ENCODE results near the gene FCHSD2.
"Not testable (repeated sequence)": the region's sequence is repeated elsewhere in the genome, so short reads cannot be mapped to it uniquely, and the experiment has no call there.

FCHSD2 gene

DNA sequence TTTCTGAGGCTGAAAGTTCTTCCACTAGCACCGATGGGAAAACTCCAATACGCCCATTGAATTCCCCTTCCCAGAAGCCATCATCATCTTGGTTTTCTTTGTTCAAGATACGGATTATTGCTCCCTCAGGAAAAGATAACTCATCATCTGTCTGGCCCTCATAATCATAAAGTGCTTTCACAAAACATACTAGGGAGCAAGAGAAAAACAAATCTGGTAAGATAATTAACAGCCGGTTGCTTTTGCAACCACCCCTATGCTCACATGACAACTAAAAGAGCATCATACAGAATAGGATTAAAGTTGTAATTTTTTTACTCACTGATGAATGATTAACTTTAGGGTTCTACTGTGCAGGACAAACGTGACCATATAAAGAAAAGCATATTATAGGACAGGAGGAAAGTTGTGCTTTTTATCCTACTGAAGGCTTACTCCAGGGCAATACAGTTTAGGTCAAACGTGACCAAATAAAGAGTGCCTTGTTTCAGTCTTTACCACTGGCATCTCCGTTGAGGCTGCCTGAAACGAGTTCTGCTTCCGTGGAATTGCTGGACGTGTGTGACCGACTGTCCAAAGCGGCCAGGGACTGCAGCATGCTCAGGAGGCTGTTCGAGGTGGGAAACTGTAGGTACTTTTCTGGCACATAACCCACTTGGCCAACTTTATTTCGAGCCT is 299.3 kb downstream of the FCHSD2 start:
- no peak for DNase-seq

DNA sequence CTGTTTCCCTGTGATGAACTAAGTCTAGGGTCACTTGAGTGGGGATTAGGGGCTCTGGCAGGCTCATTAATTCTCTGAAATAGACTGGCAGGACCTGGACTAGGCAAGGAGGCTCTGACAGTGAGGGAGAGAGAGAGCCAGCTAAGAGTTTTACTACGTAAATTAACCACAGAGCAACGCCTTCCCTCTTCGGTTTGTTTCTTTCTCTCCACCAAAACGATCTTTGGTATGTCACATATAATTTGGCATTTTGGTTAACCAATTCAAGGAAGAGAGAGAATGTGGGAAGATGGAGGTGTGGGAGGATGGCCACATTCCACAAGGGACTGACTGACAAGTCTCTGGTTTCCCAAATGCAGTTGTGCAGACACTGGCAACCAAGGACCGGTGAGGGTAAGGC is 300.0 kb downstream of the FCHSD2 start:
- no peak for DNase-seq

DNA sequence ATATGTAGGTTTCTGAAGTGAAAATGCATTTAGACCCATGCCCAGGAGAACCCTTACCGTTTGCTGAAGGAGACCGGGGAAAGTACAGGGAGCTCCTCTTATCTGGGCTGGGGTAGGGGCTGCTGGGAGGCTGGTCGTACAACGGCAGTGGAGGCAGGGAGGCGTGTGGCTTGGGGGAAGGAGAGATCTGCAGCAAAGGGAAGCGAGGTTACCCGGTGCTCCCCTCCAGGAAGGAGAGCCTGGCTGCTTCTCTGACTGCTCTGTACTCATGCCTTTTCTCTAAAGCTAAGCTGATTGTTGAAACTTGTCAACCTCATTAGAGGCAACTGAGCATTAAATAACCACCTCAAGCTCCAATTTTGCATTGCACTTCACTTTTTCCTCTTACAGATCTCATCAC is 300.7 kb downstream of the FCHSD2 start:
- no peak for DNase-seq

DNA sequence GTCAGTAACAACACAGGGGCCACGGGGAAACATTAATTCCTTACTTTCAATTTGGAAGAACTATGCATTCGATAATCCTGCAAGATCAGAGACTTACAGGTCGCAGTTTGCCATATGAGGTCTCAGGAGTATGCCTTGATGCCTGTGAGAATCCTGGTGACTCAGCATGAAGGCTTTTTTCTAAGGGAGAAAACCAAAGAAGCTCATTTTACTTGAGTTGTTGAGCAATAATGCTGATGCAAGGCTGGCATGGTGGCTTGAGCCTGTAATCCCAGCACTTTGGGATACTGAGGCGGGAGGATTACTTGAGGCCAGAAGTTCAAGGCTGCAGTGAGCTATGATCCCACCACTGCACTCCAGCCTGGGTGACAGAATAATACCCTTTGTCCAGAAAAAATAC is 301.3 kb downstream of the FCHSD2 start:
- no peak for DNase-seq

DNA sequence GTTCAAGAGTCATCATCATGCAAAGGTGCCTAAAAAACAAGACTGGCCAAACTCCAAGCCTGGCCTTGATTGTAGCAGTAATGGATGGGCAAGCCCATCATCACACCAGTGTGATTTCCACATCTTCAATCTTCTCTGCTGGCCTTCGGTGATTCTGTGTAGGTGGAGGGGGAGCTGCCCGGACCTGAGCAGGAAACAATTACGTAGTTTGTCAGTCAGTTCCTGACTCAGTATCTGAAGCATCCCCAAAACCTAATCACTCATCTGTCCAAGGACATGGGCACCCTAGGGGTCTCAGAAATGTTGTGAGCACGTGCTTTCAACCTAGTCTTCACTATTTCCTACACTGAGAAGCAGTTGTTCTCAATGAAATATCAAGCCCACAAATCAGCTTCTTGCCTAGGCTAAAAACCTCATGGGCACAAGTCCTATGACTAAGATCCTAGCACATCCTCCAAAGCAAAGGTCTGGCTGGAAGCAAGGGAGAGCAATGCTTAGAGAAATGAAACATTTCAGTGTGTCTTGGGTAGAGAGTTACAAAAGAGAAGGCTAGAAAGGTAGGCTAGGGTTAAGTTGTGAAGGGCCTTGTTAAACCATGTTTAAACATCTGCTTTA is 303.3 kb downstream of the FCHSD2 start:
- no peak for DNase-seq

DNA sequence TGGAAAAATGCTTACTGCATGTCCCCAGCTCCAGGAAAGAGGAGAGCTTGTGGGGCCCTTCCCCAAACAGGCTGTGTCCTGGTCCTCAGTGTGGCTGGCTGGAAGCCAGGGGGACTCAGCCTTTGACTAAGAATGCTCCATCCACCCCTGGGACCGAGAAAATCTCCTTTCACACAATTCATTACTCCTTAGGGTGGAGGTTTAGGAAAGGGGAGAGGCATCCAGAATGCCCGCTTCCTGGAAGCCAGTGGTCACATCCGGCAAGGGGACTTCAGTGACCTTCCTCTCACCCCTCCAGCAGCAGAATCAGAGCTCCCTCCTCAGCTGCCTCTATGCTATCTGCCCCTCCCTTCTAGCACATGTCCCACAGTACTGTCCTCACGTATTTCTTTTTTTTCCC is 306.0 kb downstream of the FCHSD2 start:
- no peak for DNase-seq

DNA sequence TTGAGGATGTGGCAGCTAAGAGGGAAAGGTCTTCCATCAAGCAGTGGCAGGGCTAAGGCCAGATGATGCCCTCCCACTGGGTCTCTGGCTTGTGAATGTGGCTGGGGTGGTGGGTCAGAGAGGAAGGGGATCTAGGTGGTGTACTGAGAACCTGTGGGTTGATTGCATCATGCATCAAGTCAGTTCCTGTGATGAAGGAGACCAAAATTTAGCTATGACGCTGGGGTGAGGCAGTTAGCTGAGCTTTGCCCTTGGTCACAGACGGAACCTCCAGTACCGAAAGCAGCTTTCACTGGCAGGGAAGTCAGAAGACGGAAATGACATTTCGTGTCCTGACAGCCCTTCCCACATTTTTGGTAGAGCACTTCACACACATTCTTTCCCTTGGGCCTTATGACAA is 307.2 kb downstream of the FCHSD2 start:
- DNase-seq = no peak

DNA sequence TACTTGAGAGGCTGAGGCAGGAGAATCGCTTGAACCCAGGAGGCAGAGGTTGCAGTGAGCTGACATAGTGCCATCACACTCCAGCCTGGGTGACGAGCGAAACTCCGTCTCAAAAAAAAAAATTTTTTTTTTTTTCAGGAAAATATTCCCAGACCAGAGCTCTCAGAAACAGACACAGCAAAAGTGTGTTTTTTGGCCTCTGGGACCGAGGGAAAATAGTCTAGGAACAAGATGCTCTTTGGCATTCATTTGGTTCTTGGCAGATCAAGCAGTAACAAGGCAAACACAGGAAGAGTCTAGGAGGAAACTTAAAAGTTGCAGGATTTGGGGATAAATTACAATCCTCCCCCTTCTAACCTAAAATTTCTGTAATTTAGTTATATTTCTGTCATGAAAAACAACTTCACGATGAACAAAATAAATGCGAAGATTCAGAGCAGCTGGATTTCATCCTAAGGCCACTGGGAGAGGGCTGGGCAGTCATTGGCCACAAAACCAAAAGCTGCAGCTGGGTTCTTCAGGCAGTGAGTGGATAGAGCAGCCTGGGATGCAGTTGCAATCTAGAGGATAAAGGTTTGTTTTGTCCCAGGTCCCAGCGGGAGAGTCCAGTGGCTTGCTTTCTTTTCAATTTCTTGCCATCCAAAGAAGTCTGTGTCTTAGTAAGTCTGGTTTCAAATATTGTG is 308.2 kb downstream of the FCHSD2 start:
- peak in 7 of 58 donors; percentile 15 to 60 (median 30) for DNase-seq

DNA sequence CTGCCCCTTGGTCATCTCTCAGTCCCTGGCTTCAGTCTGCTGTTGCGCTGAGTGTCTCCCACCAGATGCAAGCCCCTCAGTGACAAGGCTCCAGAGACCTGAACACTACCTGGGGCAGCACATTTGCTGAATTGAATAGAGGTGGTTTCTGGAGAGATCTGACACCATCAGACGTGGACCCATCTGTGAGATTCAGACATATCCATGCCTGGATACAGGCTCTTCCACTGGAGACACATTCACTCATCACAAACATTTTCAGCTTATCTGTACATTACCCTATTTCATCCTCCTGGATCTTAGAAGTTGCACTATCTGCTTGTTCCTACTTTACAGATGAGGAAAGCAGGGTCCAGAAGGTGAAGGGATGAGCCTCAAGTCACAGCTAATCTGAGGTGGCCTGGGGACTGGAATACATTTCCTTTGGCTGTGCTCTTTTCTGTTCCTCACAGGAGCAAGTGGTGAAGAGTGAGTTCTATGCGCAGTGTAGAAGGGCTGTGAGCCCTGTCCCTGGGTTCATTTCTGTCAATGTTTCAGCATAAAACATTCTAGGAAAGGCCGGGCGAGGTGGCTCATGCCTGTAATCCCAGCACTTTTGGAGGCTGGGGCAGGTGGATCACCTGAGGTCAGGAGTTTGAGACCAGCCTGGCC is 308.9 kb downstream of the FCHSD2 start:
- DNase-seq = no peak

DNA sequence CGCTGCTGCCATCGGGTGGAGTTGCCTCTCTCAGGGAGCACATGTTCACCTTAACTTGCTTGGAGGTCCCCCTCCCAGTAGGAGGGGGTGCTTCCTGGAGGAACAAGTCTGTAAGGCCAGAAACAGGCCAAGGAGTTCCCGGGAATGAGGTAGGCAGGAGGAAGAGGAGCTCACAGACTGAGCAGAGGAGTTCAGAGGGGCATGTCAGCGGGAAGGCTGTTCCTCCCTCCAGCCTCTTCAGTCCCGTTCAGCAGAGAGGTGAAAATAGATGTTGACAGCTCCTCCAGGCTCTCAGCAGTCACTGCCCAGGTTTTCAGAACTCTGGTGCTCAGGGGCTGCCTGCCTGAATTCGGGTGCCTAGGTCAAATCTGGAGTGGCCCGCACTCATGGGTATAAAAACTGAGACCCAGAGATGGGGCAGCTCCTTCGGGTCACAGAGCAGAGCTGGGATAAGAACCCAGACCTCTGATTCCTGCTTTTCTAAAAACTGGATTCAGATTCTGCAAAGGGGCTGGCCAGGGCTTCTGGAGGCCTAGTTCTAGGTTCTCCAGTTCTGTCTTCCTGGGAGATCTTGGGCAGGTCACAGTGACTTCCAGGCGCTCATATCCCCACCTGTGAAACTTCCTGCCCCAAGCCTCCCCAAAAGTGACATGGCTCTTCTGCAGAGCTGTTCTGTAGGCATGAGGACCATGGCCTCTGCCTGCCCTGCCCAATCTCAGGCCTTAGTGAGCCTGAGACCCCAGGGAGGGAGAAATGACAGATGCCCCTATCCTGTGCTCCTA is 309.6 kb downstream of the FCHSD2 start:
- no peak for DNase-seq

DNA sequence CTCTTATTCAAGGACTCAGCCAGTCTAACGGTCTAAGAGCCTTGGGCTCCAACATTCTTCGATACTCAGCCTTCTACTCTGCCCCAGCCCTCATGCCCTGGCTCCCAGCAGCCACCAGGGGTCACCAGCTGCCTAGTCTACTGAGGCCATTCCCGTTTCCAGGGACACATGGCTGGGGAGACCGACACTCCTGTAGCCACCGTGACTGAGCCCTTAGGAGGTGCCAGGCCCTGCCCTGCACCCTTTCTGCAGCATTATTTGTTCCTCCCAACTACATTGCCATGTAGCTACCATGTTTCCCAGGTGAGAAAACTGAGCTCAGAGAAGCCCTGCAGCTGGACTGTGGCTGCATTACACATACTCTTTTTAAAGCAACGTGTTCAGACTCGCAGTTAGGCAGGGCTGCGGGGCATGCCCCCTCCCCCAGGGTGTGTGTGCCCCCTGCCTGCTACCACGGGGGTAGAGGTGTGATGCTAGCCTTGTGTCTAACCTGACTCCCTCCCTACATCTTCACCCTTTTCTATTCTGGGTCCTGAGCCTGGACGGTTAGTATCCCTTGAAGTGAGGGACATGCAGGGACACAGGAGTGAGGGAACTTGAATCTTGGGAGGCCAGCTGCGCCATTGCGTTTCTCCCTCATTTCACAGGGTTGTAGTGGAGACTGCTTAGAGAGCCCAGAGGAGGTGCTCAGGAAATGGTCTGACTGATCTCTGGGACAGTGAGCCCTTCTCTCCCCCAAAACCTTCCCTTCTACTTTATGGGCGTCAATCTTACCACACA is 310.4 kb downstream of the FCHSD2 start:
- peak in 57 of 58 donors; percentile 28 to 90 (median 76) for DNase-seq

DNA sequence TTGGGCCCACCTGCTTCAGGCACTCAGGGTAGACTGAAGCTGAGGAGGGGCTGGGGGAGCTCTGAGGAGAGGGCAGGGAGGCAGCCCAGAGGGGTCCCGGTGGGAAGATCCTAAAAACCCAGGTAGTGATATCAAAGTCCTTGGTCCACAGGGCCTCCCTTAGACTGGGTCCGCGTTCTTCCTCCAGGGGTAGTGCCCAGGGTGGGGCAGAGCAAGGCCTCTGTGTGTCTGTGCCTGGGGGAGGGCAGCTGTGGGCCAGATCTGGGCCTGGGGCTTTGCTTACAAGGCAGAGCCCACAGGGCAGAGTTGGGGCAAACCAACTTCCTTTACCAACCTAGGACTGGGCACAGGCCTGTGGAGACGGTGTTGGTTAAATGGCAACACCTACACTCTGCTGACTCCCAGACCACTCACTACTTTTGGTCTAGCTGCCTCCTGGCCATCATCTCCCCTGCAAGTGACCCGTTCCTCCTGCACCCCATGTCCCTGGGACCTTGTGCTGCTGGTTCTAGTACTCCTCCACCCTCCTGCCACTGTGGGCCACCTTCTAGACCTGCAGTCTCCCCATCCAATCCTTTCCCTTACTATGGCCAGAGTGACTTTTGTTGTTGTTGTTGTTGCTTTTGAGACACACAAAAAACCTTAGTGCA is 312.1 kb downstream of the FCHSD2 start:
- no peak for DNase-seq

DNA sequence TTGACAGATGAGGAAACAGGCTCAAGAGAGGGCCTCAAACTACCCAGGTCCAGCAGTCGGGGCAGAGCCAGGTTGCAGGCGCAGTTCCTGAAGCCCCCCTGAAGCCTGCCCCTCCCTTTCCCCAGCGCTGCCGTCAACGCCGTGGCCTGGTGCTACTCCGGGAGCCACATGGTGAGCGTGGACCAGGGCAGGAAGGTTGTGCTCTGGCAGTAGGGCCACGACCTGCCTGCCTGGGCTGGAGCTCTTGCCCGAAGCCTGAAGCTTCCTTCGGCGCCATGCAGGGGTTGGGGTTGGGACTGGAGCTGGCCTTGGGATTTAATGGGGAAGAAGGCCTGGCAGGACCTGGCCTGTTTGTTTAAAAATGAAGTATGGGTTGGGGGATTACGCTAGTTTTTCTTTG is 312.9 kb downstream of the FCHSD2 start:
- no peak for DNase-seq

DNA sequence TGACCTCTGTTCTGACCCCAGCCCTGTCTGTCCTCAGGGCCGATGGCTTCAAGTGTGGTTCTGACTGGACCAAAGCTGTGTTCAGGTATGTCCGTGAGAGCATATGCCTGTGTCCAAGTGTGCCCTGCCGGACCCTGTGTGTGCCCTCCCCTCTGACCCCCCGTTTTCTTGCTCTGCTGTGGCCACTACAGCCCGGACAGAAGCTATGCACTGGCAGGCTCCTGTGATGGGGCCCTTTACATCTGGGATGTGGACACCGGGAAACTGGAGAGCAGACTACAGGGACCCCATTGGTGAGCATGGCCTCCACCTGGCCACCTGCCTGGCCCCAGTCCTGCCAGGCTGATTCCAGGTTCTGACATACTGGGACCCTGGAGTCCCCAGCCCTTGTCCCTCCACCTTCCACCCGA is 313.4 kb downstream of the FCHSD2 start:
- no peak for DNase-seq

DNA sequence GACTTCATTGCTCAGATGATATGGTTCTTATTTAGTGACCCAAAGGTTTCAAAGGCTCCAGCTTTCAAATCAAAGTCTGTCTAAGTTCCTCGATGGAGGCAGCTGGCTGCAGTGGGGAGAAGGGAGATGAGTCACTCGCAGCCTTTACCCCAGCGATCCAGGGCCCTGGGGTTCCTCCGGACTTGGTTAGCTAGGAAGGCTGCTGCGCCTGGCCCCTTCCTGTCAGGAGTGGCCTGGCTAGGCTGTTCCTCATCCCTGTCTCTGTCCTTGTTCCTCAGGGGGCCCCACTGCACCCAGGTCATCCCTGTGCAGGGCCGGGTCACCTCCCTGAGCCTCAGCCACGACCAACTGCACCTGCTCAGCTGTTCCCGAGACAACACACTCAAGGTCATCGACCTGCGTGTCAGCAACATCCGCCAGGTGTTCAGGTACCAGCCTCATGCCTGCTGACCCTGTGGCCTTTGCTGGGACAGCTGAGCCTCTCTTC is 314.0 kb downstream of the FCHSD2 start:
- no peak for DNase-seq

DNA sequence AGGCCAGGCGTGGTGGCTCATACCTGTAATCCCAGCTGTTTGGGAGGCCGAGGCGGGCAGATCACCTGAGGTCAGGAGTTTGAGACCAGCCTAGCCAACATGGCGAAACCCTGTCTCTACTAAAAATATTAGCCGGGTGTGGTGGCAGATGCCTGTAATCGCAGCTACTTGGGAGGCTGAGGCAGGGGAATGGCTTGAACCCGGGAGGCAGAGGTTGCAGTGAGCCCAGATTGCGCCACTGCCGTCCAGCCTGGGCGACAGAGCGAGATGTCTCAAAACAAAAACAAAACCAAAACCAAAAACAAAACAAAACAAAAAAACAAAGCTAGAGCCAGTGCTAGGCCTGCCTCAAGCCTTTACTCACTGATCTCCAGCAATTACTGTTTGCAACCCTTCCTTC is 314.5 kb downstream of the FCHSD2 start:
- DNase-seq = not testable (repeated sequence)

DNA sequence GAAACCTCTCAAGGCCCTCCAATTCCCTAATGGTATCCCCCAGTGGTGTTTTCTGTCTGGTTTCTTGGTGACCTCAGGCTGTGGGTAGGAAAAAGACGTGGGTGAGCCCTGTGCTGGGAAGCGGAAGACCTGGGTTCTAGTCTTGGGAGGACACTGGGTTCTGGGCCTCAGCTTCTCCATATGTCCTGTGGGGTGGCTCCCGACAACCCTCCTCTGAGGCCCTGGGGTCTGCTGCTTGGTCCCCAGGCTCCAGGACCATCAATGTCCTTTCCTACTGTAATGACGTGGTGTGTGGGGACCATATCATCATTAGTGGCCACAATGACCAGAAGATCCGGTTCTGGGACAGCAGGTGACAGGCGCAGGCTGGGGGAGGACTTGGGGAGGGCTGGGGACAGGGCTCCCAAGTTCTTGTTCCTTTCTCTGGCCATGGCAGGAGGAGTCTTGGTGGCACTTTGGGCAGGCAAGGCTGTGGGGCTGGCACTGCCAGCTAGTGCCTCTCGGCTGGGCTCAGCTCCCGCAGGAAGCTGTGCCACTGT is 315.1 kb downstream of the FCHSD2 start:
- DNase-seq = no peak

DNA sequence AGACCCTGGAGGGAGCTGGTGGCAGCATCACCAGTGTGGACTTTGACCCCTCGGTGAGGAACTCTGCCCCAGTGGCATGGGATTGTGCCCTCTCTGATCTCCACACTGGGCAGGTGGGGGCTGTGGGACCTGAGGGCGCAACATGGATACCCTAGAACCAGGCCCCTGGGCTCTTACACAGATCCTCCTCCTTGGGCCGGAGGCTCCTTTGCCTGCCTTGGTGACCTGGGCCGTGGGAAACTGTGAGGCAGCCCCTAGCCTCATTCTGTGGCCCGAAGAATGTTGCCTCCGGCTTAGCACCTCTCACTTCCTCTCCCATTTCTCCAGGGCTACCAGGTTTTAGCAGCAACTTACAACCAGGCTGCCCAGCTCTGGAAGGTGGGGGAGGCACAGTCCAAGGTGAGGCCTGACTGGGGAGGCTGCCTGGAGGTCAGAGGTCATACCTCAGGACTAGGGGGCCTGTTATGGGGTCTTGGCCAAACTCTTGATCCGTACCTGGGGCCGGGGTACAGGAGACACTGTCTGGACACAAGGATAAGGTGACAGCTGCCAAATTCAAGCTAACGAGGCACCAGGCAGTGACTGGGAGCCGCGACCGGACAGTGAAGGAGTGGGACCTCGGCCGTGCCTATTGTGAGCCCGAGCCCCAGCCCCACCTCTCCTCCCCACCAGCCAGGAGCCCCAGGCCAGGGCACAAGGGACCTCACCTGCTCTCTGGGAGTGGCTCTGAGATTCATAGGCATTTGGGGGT is 315.8 kb downstream of the FCHSD2 start:
- no peak for DNase-seq

DNA sequence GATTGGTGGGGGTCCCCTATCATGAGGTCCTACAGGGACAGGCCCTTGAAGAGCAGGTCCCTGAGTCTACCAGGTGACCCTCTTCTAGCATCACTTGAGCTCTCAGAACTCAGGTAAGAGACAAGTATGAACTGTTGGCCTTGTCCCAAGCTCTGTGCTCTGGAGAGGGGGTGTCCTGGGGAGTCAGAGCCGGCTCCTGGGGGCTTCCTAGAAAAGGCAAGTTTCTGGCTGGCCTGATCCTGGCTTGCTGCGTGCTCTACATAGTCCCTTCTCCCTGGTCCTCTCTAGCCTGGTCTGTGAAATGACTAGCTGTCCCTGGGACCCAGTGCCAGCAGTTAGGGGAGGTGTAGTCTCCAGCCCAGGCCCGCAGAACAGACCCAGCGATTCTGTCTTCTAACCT is 316.5 kb downstream of the FCHSD2 start:
- DNase-seq = no peak
